Psoas muscle (tissue), 8 donors: ENCODE measurements around the gene MESP1. TPM values are rescaled to one million over a fixed set of nuclear protein-coding genes. Genes with fewer than 3 reads are reported as not detected.
A peak's percentile ranks its signal among the peaks of the same experiment; 100 is the strongest.

Experiments
- ATAC-seq, 4 donors: fragments of 200-7000 bp; cut with Tn5 transposase; one replicate each; pipeline ENCODE4 v1.9.1; 2020; ENCODE audit warnings: moderate library complexity in 3 of 4, mild to moderate bottlenecking in 2 of 4
- DNase-seq, 2 donors: peaks; one replicate each; pipeline ENCODE4 v3.0.0-alpha.2; 2020
- H3K27ac ChIP-seq: fragments of 200-600 bp; one replicate; pipeline ENCODE4 v1.8.0; 2022
- H3K27me3 ChIP-seq, 3 donors: fragments of 200-600 bp in 1 of 3; one replicate each; pipeline versions ENCODE4 v1.6.1 to v1.8.0; 2013 to 2022; ENCODE audit warnings: low read length in 2 of 3, mild to moderate bottlenecking in 2 of 3, moderate library complexity in 1 of 3; ENCODE audit not compliant: insufficient read depth in 3 of 3
- H3K36me3 ChIP-seq, 2 donors: fragments of 200-600 bp in 1 of 2; one replicate each; pipeline versions ENCODE4 v1.6.1 to v1.8.0; 2013 to 2022; ENCODE audit warnings: low read depth in 1 of 2, mild to moderate bottlenecking in 1 of 2, moderate library complexity in 1 of 2; ENCODE audit not compliant: insufficient read depth in 1 of 2
- H3K4me1 ChIP-seq: fragments of 200-600 bp; one replicate; pipeline ENCODE4 v1.8.0; 2022
- H3K4me3 ChIP-seq: fragments of 200-600 bp; one replicate; pipeline ENCODE4 v1.8.0; 2022; ENCODE audit warnings: mild to moderate bottlenecking
- H3K9me3 ChIP-seq: fragments of 200-600 bp; one replicate; pipeline ENCODE4 v1.8.0; 2022
- WGBS, 3 donors: extraction: QIAGEN DNeasy Blood & Tissue Kit; methylation state at CpG; one replicate each; pipeline versions ENCODE4 v1.1.6 to v1.1.7; 2013; 5-methylcytosine and 5-hydroxymethylcytosine counted together
- intact Hi-C, 2 donors: fragments of 100-400 bp; cut with DNase I; formaldehyde crosslinking; loops; one replicate each; pipeline versions ENCODE4 v1.11.0 to v1.14.2; 2022
- polyA plus RNA-seq, 3 donors: library from polyadenylated mRNA; stranded (reverse); fragments of 200-250 nt; gene quantifications; one replicate each; pipeline ENCODE4 v1.2.3, GENCODE V29; 2013
- total RNA-seq, 4 donors: library from RNA; stranded (reverse); fragmentation: NEBNext Ultra II Directional in 2 of 4; extraction: Animal tissue kit (Norgen Biotek cat#: 25700) in 2 of 4; gene quantifications; one replicate each; pipeline versions ENCODE4 v1.2.1 to v1.2.4, GENCODE V29; 2021 to 2023
- TF ChIP-seq, protein P1 (sequence below): fragments of 200-600 bp; IDR thresholded peaks from one replicate; pipeline ENCODE4 v1.8.0; 2022; ENCODE audit warnings: antibody characterized with exemption
- donor health status: healthy with polysubstance abuse.
- donor health status: DM: no; HTN: no; CAD: no; lungs with moderate emphysema.
- donor health status: Bipolar disorder and iron deficiency.
- donor health status: healthy.
- donor health status: DM: yes; HTN: yes; CAD: no.
- donor health status: DM: no; HTN: no; CAD: no.
- donor health status: DM: no; HTN: no; CAD: no.
- donor health status: DM: yes; HTN: yes; CAD: no.

MESP1 gene
- total and polyA plus RNA-seq, 7 donors, result 2.5 to 33.6 (median 11.7) TPM

- H3K36me3 ChIP-seq, result no peaks in the 10 kb centered on the region
- H3K9me3 ChIP-seq, result no peaks in the 10 kb centered on the region
- ATAC-seq (no peak), DNase-seq (no peak)
- H3K27me3 ChIP-seq, result peaks cover 0 to 3% (median 0%) of the 10 kb centered on the region in 3 donors
- 79 to 85% (median 80%) methylated on average over 8 of the region's 8 CpGs for WGBS, 3 donors
- intact Hi-C loops, result loop anchor here (5.0 to 10.0 kb wide), 3 partner anchors 134 to 481 kb away; no protein-coding TSS in a partner anchor
- H3K4me1 ChIP-seq, result no peaks in the 10 kb centered on the region
- TF ChIP-seq, protein P1, sequence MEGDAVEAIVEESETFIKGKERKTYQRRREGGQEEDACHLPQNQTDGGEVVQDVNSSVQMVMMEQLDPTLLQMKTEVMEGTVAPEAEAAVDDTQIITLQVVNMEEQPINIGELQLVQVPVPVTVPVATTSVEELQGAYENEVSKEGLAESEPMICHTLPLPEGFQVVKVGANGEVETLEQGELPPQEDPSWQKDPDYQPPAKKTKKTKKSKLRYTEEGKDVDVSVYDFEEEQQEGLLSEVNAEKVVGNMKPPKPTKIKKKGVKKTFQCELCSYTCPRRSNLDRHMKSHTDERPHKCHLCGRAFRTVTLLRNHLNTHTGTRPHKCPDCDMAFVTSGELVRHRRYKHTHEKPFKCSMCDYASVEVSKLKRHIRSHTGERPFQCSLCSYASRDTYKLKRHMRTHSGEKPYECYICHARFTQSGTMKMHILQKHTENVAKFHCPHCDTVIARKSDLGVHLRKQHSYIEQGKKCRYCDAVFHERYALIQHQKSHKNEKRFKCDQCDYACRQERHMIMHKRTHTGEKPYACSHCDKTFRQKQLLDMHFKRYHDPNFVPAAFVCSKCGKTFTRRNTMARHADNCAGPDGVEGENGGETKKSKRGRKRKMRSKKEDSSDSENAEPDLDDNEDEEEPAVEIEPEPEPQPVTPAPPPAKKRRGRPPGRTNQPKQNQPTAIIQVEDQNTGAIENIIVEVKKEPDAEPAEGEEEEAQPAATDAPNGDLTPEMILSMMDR, result no peak
- H3K4me3 ChIP-seq, result no peak overlapping the region
- H3K27ac ChIP-seq, result no peak overlapping the region
These were observed 7.5 kb downstream of the MESP1 start for GRCh38 chr15:89743594-89743993.

- TF ChIP-seq, protein P1, result no peak
- WGBS, 3 donors, result 83 to 85% (median 85%) methylated on average over 8 of the region's 8 CpGs
- Histone ChIP-seq H3K36me3 (no peaks in the 10 kb centered on the region), H3K4me3 (no peak overlapping the region), H3K27me3 (no peaks in the 10 kb centered on the region), H3K4me1 (no peaks in the 10 kb centered on the region), H3K27ac (no peak overlapping the region), H3K9me3 (no peaks in the 10 kb centered on the region)
- intact Hi-C loops, result loop anchor here (5.0 to 10.0 kb wide), 3 partner anchors 134 to 482 kb away; no protein-coding TSS in a partner anchor
- DNase-seq (no peak), ATAC-seq (no peak)
These were observed 8.0 kb downstream of the MESP1 start for GRCh38 chr15:89743011-89743410.

GRCh38 chr15:89740137-89740536 is 10.9 kb downstream of the MESP1 start:
- ATAC-seq (peak; percentile 82 to 96 (median 90)), DNase-seq (no peak)
- no peaks in the 10 kb centered on the region for H3K36me3 ChIP-seq
- no peak overlapping the region for H3K27ac ChIP-seq
- 4 to 13% (median 9%) methylated on average over 8 of the region's 8 CpGs for WGBS, 3 donors
- no peak overlapping the region for H3K4me3 ChIP-seq
- intact Hi-C loops, result loop anchor here (5.0 to 10.0 kb wide), 3 partner anchors 137 to 485 kb away; no protein-coding TSS in a partner anchor
- H3K4me1 ChIP-seq, result no peaks in the 10 kb centered on the region
- TF ChIP-seq, protein P1, result peak; percentile 87
- no peaks in the 10 kb centered on the region for H3K9me3 ChIP-seq
- H3K27me3 ChIP-seq, result no peaks in the 10 kb centered on the region

- Histone ChIP-seq H3K4me3 (no peak overlapping the region), H3K4me1 (no peaks in the 10 kb centered on the region), H3K27ac (no peak overlapping the region), H3K9me3 (no peaks in the 10 kb centered on the region), H3K36me3 (no peaks in the 10 kb centered on the region), H3K27me3 (no peaks in the 10 kb centered on the region)
- WGBS, 3 donors, result 51 to 63% (median 60%) methylated on average over 4 of the region's 4 CpGs
- intact Hi-C loops, result no loop called here
- TF ChIP-seq, protein P1, result no peak
- DNase-seq (no peak), ATAC-seq (no peak)
These were observed 15.3 kb downstream of the MESP1 start for GRCh38 chr15:89735773-89736172.
